ENCODE measurements around the gene CST8. TPM values are rescaled to one million over a fixed set of nuclear protein-coding genes. Genes with fewer than 3 reads are reported as not detected.

The CST8 gene, protein sequence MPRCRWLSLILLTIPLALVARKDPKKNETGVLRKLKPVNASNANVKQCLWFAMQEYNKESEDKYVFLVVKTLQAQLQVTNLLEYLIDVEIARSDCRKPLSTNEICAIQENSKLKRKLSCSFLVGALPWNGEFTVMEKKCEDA
- not detected for total RNA-seq
- not detected for polyA plus RNA-seq (2013, experiment 1 of 2)
- not detected for polyA plus RNA-seq (2013, experiment 2 of 2)
- long read RNA-seq, experiment 1: 0 reads
- long read RNA-seq, experiment 2: 0 reads
- long read RNA-seq, experiment 3: 0 reads
- long read RNA-seq, experiment 4: 0 reads

DNA sequence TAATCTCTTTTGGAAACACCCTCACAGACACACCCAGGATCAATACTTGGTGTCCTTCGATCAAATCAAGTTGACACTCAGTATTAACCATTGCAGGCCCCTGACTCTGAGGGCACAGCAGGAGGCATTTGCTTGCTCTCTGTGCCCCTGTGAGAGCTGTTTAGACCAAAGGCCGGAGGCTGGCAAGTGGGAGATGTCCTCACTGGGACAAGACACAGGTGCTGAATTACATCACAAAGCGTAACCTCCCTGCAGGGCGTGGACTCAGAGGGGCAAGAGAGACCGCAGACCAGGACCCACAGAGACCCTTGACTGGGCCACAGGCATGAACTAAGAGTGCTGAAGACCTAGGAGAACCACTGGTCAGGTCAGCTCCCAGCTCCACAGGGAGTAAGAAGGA, at the start of gene CST8:
TSS of gene CST8 (plus strand) at position 301 of the 400 bp plus-strand sequence. CDS start 551 bp downstream, outside the sequence.
- WGBS, 2 experiments (ENCODE audit: insufficient coverage in 1 of 2, insufficient read length in 1 of 2): 93 to 94% methylated on average over 5 of the region's 5 CpGs
- Mint-ChIP-seq H3K4me1 (peaks cover 3% of the 10 kb centered on the region), H3K27ac (no peak within 1 kb of the TSS), H3K4me3 (no peak within 1 kb of the TSS), H3K36me3 (ENCODE audit: low read depth) (no peaks in the 10 kb centered on the region), H3K27me3 (ENCODE audit: insufficient read depth) (no peaks in the 10 kb centered on the region), H3K9me3 (peaks cover 7% of the 10 kb centered on the region)
- TF ChIP-seq, protein P1, sequence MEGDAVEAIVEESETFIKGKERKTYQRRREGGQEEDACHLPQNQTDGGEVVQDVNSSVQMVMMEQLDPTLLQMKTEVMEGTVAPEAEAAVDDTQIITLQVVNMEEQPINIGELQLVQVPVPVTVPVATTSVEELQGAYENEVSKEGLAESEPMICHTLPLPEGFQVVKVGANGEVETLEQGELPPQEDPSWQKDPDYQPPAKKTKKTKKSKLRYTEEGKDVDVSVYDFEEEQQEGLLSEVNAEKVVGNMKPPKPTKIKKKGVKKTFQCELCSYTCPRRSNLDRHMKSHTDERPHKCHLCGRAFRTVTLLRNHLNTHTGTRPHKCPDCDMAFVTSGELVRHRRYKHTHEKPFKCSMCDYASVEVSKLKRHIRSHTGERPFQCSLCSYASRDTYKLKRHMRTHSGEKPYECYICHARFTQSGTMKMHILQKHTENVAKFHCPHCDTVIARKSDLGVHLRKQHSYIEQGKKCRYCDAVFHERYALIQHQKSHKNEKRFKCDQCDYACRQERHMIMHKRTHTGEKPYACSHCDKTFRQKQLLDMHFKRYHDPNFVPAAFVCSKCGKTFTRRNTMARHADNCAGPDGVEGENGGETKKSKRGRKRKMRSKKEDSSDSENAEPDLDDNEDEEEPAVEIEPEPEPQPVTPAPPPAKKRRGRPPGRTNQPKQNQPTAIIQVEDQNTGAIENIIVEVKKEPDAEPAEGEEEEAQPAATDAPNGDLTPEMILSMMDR (conservative IDR thresholded peaks at IDR 0.05): no peak
- Histone ChIP-seq H3K36me3 (ENCODE audit: control insufficient read depth, insufficient read depth, low read length) (no peaks in the 10 kb centered on the region), H3K9ac (ENCODE audit: extremely low read depth, low read length, poor library complexity, severe bottlenecking) (no peak within 1 kb of the TSS), H3K4me1 (ENCODE audit: control insufficient read depth, insufficient read depth, low read length) (no peaks in the 10 kb centered on the region), H3K9me3 (ENCODE audit: control insufficient read depth, low read length) (peaks cover 5% of the 10 kb centered on the region), H3K4me3 (ENCODE audit: low read length) (no peak within 1 kb of the TSS), H3K27ac (ENCODE audit: low read depth, low read length) (no peak within 1 kb of the TSS), H3K27me3 (ENCODE audit: control insufficient read depth, insufficient read depth, low read length, poor library complexity, severe bottlenecking) (no peaks in the 10 kb centered on the region)
- DNase-seq: no peak

DNA sequence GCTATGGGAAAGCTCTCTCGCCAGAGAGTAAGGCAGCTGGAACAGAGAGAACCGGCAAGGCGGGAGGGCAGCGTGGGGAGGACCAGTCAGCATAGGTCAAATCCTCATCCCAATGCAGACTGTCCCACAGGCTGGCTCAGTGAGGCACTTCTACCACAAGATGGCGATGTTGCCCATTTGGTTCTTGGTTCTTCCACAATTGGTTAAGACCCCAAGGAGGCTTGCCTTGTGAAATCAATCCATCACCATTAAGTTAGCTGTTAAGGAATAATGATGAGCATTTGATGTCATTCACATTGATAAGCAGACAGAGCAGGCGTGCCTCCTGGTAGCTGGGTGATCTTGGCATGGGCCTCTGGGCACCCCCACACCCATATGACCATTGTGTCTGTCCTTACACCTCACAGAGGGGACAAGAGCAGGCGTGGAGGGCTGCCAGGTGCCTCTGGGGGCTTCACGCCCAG, 49.0 kb upstream of the CST8 start:
- WGBS, 2 experiments (ENCODE audit: insufficient coverage in 1 of 2, insufficient read length in 1 of 2): 32 to 40% methylated on average over 6 to 8 of the region's 8 CpGs
- peak; percentile 97 for DNase-seq
- Mint-ChIP-seq H3K4me3 (no peak overlapping the region), H3K9me3 (no peaks in the 10 kb centered on the region), H3K4me1 (no peaks in the 10 kb centered on the region), H3K27me3 (ENCODE audit: insufficient read depth) (peaks cover 4% of the 10 kb centered on the region), H3K36me3 (ENCODE audit: low read depth) (no peaks in the 10 kb centered on the region), H3K27ac (no peak overlapping the region)
- Histone ChIP-seq H3K9me3 (ENCODE audit: control insufficient read depth, low read length) (no peaks in the 10 kb centered on the region), H3K9ac (ENCODE audit: extremely low read depth, low read length, poor library complexity, severe bottlenecking) (no peak overlapping the region), H3K27me3 (ENCODE audit: control insufficient read depth, insufficient read depth, low read length, poor library complexity, severe bottlenecking) (no peaks in the 10 kb centered on the region), H3K27ac (ENCODE audit: low read depth, low read length) (no peak overlapping the region), H3K4me1 (ENCODE audit: control insufficient read depth, insufficient read depth, low read length) (no peaks in the 10 kb centered on the region), H3K4me3 (ENCODE audit: low read length) (no peak overlapping the region), H3K36me3 (ENCODE audit: control insufficient read depth, insufficient read depth, low read length) (no peaks in the 10 kb centered on the region)
- TF ChIP-seq, protein P1 (conservative IDR thresholded peaks at IDR 0.05): peak; percentile 96

DNA sequence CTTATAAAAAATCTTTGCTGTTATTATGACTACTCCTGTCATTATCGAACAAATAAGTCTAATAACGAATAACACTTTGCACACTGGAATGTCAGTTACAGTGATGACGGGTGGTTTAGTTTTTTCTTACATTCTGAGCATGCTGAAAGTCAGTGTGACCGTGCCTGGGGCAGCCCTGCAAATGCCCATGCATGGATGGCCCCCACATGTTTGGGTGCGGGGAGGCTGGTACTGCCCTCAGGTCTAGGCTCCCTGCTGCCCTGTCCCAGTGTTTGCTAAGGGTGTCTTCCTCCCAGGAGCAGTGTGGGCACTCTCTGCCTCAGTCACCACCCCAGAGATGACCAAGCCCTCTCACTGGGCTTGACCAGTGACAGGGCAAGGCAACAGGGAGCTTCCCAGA, 48.5 kb upstream of the CST8 start:
- Mint-ChIP-seq H3K4me1 (no peaks in the 10 kb centered on the region), H3K9me3 (no peaks in the 10 kb centered on the region), H3K27me3 (ENCODE audit: insufficient read depth) (peaks cover 4% of the 10 kb centered on the region), H3K36me3 (ENCODE audit: low read depth) (no peaks in the 10 kb centered on the region), H3K27ac (no peak overlapping the region), H3K4me3 (no peak overlapping the region)
- Histone ChIP-seq H3K9me3 (ENCODE audit: control insufficient read depth, low read length) (no peaks in the 10 kb centered on the region), H3K4me3 (ENCODE audit: low read length) (no peak overlapping the region), H3K4me1 (ENCODE audit: control insufficient read depth, insufficient read depth, low read length) (no peaks in the 10 kb centered on the region), H3K9ac (ENCODE audit: extremely low read depth, low read length, poor library complexity, severe bottlenecking) (no peak overlapping the region), H3K27me3 (ENCODE audit: control insufficient read depth, insufficient read depth, low read length, poor library complexity, severe bottlenecking) (no peaks in the 10 kb centered on the region), H3K27ac (ENCODE audit: low read depth, low read length) (no peak overlapping the region), H3K36me3 (ENCODE audit: control insufficient read depth, insufficient read depth, low read length) (no peaks in the 10 kb centered on the region)
- DNase-seq: no peak
- WGBS, 2 experiments (ENCODE audit: insufficient coverage in 1 of 2, insufficient read length in 1 of 2): 88 to 100% methylated on average over 2 to 5 of the region's 5 CpGs
- TF ChIP-seq, protein P1 (conservative IDR thresholded peaks at IDR 0.05): no peak

Measured in endodermal cell (in vitro differentiated cells).